GM12892 (cell line): ENCODE results near the gene PKHD1.

ENCODE experiments used
- POLR2A ChIP-seq: IDR thresholded peaks from 2 replicates; pipeline ENCODE4 v1.6.1; 2011; ENCODE audit warnings: low read depth, low read length, control low read depth
- POLR2AphosphoS5 ChIP-seq: IDR thresholded peaks from 2 replicates; pipeline ENCODE4 v1.6.1; 2011; ENCODE audit warnings: low read depth, low read length, control low read depth

- TF ChIP-seq POLR2AphosphoS5 (no peak), POLR2A (no peak)
These were observed 87.3 kb downstream of the PKHD1 start for GRCh38 chr6:52000064-52000463.
